ENCODE data around the gene ME2.
"Not testable (repeated sequence)": the region's sequence is repeated elsewhere in the genome, so short reads cannot be mapped to it uniquely, and the experiment has no call there.

The ME2 gene

DNA sequence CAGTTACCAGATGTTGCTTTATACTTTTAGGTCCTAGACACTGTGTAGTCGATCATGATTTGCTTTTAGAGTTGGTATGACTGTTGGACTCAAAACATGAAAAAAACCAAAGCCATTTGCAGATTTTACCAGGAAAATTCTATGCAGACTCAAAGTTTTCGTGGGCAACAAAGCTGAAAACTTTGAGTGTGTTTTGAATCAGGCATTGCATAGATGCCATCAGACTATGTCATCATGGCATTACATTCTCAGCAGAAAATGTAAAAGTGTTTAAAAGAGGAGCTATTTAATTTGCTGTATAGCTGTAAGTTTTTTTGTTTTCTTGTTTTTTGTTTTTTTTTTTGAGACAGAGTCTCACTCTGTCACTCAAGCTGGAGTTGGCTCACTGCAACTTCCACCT is 45.5 kb downstream of the ME2 start:
- DNase-seq (ENCODE audit: low read depth), result no peak

DNA sequence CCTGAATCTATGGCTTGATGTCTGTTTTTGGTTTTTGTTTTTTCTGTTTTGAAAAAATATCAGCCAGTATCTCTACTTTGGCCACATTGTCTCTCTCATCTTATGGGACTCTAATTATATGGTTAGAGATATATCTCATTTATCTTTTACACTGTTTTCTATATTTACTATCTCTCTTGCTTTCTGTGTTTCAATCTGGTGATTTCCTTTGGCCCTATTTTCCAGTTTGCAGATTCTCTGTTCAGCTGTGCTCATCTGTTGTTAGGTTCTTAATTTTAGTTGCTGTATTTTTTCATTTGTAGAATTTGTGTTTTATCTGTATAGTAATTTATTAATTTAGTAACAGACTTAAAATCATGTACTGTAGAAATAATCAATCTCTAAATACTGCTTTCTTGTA is 47.6 kb downstream of the ME2 start:
- no peak for DNase-seq (ENCODE audit: low read depth)

DNA sequence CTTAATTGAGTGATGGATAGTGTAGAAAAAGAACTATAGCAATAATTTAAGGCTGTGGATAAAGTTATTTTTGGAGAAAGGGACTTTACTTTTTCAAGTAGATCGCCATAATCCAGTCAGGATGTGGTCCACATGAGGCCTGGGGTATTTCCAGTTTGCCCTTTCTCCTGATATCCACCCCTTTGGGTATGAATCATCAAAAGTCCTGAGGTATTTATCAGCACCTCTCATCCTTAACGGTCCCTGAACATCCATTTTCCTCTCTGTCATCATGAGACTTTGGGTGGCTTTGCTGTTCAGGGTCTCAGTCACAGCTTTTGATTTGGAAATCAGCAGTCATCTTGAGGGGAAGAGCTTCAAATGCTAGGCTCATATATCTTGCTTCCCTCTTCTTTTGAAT is 49.6 kb downstream of the ME2 start:
- no peak for DNase-seq (ENCODE audit: low read depth)

DNA sequence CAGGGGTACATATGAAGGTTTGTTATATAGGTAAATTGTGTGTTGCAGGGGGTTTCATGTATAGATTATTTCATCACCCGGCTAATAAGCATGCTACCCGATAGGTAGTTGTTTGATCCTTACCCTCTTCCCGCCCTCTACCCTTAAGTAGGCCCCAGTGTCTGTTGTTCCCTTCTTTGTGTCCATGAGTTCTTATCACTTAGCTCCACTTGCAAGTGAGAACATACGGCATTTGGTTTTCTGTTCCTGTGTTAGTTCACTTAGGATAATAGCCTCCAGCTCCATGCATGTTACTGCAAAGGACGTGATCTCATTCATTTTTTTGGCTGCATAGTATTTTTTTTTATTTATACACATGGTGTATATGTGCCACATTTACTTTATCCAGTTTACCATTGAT is 54.8 kb downstream of the ME2 start:
- DNase-seq (ENCODE audit: low read depth), result no peak

DNA sequence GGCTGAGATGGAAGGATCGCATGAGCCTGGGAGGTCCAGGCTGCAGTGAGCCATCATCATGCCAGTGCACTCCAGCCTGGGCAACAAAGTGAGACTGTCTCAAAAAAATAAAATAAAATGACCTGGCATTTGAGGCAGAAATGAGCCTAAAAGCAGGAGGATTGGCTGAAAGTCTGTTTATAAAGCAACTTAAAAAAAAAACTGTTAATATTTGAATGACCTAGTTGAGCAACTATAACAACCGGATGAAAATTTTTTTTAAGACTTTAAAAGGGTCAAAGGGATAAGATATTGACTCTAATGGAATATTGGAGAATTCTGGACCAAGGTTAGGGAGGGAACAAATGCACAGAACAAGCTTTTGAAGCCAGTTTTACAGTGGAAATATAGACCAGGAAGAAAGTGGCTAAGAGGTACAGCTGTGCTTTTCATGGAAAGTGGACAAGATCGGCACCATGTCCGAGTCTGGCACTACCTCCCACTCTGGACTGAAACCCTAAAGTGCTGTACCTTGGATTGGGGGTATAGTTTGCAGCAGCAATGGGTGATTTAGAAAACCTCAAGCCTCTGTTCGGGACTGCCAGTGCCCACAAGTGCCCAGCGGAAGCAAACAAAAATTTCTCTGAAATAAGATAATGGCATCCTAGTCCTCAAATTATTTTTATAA is 55.8 kb downstream of the ME2 start:
- DNase-seq (ENCODE audit: low read depth), result no peak

DNA sequence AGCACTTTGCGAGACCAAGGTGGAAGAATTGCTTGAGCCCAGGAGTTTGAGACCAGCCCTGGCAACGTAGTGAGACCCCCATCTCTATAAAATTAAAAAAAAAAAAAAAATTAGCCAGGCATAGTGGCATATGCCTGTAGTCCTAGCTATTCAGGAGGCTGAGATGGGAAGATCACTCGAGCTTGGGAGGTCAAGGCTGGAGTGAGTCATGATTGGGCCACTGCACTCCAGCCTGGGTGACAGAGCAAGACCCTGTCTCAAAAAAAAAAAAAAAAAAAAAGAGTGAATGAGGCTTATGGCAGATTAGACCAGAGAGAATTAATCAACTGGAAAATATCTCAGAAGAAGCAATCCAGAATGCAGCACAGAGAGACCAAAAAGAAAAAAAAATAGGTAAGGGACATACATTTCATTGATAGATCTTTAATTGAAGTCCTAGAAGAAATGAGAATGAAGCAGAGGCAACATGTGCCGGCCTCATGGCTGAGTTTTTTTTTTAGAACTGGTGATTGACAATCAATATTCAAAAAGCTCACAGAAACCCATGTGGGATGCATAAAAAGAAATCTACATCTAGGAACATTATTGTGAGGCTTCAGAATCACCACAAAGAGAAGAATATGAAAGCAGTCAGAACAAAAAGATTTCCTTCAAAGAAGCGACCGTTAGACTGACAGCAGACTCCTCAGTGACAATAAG is 56.7 kb downstream of the ME2 start:
- DNase-seq (ENCODE audit: low read depth), result no peak

DNA sequence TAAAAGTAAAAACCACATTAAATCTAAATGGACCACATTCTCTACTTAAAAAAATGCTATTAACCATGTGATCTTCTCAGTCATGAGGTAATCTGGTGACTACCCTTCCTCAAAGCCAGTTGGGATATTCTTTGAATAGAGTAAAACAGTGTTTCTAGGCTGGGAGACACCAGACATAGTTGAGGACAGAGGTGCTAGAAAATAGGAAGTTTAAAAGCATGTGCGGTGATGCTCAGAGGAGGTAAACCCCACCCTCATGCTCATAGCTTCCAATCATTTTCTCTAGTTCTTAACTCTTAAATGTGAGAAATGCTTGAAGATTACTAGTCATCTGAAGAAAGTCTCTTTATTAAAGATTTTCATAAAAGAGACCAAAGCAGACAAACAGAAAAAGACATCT is 58.3 kb downstream of the ME2 start:
- DNase-seq (ENCODE audit: low read depth), result no peak

DNA sequence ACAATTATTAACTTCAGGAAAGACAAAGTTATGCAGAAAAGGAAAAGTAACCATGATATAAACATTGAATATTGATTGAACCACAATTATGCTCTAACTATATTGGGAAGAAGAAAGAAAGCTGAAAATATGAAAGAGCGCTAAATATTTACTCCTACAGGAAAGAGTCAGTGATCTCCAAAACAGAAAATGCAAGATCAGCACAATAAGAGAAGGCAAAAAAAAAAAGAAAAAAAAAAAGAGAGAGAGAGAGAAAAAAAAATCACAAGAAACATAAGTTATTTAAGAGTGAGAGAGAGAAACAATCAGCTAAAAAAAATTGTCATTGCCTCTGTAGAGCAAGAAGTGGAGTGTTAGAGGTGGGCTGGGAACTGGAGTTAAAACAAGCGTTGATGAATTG is 60.0 kb downstream of the ME2 start:
- no peak for DNase-seq (ENCODE audit: low read depth)

DNA sequence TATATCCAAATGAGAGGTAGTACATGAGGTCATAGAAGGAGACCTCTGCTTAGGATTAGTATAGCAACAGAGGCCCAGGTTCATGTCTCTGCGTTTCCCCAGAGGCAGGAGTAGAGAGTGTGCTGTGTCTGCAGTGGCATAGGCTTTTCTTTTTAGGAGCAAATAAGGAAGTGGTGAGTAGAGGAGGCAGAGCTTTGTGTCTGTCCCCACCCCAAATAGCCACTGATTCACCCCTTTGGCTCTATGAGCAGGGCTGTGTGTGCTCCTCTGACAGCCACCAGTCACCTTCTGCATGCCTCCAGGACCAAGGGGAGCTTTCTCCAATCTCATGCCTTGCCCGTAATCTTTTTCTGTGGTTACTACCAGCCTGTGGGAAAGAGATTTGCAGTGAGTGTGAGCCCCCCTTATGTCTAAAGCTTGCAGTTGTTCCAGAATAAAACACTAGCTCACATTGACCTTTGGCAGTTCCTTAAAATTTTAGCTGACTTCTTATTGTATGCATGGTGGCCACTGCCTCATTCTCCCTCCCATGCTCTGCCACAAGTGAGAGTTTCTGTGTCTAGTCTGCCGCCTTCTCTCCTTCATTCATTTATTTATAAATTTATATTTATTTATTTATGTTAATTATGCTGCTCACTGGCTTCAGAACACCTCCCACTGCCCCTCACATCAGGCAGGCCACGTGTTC is 65.5 kb downstream of the ME2 start:
- DNase-seq (ENCODE audit: low read depth), result no peak

DNA sequence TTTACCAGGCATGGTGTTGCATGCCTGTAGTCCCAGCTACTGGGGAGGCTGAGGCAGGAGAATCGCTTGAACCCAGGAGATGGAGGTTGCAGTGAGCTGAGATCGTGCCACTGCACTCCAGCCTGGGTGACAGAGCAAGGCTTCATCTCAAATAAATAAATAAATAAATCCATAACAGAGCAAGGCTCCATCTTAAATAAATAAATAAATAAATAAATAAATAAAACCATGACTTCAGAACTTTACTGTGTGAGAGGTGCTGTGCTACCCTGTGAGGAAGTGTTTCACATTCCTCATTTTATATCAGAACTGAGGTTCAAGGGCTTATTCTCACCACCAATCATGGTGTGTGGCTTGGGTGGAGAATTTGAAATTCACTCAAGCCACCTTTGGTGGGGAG is 67.0 kb downstream of the ME2 start:
- DNase-seq (ENCODE audit: low read depth), result not testable (repeated sequence)

DNA sequence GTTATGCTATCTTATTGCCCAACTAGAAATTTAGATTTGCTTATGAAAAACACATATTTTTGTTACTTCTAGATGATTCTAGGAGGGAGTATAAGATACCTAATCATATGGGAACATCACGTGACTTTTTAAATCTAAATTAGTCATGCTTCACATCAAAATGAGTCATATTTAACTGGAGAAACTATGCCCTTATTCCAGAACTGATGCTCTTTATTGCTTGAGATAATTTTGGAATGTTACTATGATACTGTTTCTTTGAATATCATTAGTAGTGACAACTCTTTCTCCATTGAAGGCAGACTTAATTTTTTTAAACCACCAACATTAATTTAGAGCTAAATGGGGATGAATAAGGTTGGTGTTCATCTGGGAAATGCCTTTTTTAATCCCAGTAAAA is 69.0 kb downstream of the ME2 start:
- no peak for DNase-seq (ENCODE audit: low read depth)

DNA sequence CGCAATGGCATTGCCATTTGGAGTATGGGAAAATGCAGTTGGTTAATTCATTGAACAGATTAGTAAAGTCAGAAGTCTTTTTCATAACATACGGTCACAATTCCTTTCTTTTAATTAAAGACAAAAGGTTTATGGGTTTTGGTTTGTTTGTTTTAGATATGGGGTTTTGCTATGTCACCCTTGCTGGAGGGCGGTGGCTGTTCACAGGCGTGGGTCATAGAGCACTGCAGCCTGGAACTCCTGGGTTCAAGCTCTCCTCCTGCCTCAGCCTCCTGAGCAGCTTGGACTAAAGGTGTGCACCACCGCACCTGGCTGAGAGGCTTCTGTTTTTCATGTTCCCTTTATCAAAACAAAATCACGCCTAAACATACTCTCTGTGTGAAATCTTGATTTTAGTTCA is 70.3 kb downstream of the ME2 start:
- no peak for DNase-seq (ENCODE audit: low read depth)

DNA sequence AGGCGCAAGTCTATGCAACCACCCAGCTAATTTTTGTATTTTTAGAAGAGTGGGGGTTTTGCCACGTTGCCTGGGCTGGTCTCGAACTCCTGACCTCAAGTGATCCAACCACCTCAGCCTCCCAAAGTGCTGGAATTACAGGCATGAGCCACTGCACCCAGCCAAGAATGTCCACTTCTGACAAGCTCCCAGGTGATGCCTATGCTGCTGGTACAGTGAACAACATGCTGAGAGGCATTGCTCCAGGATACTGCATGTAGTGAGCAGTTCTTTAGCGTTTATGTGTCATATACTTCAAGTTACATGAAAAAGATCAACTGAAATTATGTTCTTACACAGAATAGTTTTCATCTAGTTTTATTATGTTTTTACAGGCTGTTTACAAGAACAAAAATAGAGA is 71.7 kb downstream of the ME2 start:
- no peak for DNase-seq (ENCODE audit: low read depth)

DNA sequence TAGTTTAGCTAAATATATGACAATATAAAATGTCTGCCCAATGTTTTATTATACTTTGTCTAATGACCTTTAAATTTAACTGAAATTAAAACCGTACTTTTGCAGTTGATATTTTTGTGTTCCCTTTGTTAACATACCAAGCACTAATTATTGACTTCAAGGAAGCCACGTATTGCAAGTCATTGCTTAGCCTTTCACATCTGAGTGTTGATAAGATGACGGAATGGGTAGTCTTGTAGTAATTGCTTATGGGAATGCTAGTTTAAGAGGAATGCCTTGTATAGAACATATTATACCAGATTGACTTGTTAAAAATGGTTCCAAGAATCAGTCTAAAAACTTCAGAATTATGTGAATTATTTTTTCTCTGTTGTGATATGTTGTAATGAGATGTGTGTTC is 74.9 kb downstream of the ME2 start:
- DNase-seq (ENCODE audit: low read depth), result no peak

DNA sequence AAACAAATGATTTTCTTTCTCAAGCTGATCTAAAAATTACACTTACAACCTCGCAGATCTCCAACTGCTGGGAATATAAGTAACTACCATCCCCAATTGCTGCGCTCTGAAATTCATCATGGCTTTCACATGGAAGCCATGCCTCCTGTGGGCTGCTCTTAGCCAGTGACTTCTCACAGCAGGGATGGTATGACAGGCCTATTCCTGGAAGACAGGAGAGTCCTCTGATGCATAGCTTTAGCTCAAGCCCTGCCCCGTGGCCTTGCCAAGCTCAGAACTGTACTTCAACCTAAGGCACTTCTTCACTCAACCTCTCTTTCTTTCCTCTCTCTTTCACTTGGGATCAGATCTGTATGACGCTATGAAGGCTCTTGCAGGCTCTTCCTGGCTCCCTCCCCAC is 76.3 kb downstream of the ME2 start:
- DNase-seq (ENCODE audit: low read depth), result no peak

DNA sequence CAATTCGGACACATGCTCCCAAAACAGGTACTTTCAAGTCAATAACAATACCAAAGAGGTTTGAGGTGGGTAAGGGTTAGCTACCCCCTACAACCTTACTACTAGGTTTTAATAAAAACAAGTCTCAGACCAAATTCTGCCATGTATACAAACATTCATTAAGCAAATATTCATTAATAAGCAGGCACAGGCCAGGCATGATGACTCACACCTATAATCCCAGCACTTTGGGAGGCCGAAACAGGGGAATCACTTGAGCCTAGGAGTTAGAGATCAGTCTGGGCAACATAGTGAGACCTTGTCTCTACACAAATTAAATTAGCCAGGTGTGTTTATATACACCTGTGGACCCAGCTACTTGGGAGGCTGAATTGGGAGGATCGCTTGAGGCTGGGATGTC is 77.2 kb downstream of the ME2 start:
- no peak for DNase-seq (ENCODE audit: low read depth)

DNA sequence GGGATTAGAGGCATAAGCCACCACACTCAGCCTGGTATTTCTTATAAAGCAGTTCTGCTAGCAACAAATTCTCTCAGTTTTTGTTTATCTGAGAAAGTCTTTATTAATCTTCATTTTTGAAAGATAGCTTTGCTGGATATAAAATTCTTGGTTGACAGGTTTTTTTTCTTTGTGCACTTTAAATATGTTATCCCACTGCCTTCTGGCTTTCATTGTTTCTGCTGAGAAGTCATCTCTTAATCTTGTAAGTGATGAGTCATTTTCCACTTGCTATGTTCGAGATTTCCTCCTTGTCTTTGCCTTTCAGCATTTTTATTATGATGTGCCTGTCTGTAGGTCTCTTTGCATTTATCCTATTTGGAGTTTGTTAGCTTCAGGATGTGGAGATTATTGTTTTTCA is 83.1 kb downstream of the ME2 start:
- DNase-seq (ENCODE audit: low read depth), result no peak

DNA sequence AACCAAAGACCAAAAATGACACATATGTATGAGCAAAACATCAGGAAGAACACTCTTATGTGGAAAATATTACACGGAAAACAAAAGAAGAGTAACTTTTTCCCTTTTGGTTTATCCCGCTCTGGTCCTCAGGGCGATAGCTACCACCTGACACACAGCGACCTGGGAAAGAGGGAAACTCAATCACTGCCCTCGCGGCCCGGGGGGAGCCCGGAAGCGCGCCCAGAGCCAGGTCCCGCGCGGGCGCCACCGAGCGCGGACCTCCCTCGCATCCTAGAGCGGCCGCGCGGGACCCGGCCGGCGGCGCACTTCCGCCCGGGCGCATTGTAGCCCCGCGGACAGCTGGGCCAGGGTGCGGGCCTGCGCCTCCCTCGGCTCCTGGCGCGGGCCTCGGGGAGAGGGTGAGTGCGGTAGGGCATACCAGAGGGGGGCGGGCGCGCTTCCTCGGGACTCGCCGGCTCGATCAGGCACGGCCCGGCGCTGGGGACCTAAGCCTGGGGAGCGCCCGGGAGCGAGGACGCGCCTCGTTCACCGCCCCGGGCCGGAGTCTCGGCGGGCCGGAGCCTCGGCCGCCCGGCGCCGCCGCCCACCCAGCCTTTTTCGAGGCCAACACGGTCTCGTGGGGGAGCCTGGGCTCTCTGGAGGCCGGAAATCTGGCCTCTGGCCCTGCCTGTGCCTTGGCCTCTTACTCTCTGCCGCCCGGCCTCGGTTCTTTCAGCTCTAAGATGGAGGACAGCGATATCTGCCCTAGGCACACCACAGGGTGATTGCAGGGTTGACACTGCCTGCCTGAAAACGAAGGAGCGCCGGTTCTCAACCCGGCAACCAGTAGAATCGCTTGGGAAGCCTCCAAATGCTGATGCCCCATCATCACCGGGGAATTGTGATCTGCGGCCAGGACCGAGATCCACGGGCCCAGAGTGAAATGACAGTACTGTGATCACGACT is 89.1 kb downstream of the ME2 start, which contains the start of gene ELAC1:
Gene ELAC1 (plus strand): TSS at position 327 of the 948 bp plus-strand sequence. CDS start 6,365 bp downstream, outside the sequence.
- no peak for DNase-seq (ENCODE audit: low read depth)

DNA sequence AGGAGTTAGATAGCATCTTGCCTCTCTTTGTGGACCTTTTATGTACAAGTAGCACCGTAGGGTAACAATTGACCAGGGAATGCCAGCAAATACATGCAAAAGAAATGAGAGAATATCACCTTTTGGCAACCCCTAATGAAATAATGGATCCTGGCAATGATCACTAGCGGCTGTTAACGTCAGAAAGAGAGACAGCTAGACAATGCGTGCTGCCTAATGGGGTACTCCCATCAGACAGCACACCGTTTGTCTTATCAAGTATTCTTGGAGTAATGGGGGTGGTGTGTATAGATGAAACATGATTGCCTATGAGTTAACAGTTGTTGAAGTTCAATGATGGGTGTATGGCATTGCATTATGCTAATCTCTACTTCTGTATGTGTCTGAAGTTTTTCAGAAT is 90.5 kb downstream of the ME2 start:
- no peak for DNase-seq (ENCODE audit: low read depth)

DNA sequence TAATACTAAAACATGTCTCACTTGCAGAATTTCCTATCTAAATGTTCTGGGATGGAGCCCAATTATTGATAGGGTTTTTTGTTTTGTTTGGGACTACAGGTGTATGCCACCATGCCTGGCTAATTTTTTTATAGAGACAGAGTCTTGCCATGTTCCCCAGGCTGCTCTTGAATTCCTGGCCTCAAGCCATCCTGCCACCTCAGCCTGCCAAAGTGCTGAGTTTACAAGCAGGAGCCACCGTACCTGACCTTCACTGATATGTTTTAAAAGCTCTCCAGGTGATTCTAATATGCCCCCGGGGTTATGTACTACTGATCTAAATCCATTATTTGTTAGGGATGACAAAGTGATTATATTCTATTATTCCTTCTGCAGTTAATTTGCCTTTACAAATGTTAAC is 91.1 kb downstream of the ME2 start:
- DNase-seq (ENCODE audit: low read depth), result no peak

DNA sequence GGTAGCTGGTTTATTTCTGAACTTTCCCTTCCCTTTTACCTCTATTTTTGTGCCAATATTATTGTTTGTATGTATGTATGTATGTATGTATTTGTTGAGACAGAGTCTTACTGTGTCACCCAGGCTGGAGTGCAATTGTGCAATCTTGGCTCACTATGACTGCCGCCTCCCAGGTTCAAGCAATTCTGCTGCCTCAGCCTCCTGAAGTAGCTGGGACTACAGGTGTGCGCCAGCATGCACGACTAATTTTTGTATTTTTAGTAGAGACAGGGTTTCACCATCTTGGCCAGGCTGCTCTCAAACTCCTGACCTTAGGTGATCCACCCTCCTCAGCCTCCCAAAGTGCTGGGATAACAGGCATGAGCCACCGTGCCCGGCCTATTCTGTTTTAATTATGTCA is 93.5 kb downstream of the ME2 start:
- DNase-seq (ENCODE audit: low read depth), result not testable (repeated sequence)
